HCT116 (cell line): Measurements from ENCODE around the gene PPP1R37. TPM values are rescaled to one million over a fixed set of nuclear protein-coding genes. Genes with fewer than 3 reads are reported as not detected.

Experiments used
- ATAC-seq: fragments of 200-7000 bp; cut with Tn5 transposase; 2 replicates; pipeline ENCODE4 v1.9.1; 2020; ENCODE audit warnings: mild to moderate bottlenecking, moderate library complexity
- BruUV-seq: library from RNA; stranded (reverse); fragments of 400-500 nt; replicated peaks from 2 replicates; lab custom pipeline; 2021; lab: Mats Ljungman, UMichigan
- CTCF ChIA-PET: fragments of 300-600 bp; sonication (Branson Sonifier 250); formaldehyde crosslinking; loops from one replicate; lab custom pipeline; 2021; ENCODE audit warnings: antibody characterized with exemption; lab: Charles Lee
- POLR2A ChIA-PET: fragments of 300-600, 350-600 bp; sonication (Branson Sonifier 250); formaldehyde crosslinking; loops from one replicate; lab custom pipeline; 2021; ENCODE audit warnings: antibody characterized with exemption; lab: Charles Lee
- RAD21 ChIA-PET, 2 experiments: fragments of 300-600 bp; sonication (Branson Sonifier 250); formaldehyde crosslinking; loops; one replicate each; lab custom pipeline; 2023; ENCODE audit warnings: low total read pairs in 2 of 2; ENCODE audit not compliant: uncharacterized antibody in 2 of 2, unreplicated experiment in 2 of 2, low non-redundant PET in 1 of 2; lab: Charles Lee
- DNase-seq: peaks from one replicate; pipeline ENCODE4 v3.0.0-alpha.2; 2010; ENCODE audit warnings: low read depth, low spot score
- H2AFZ ChIP-seq: fragments of 200-600 bp; shearing (Covaris generic), sonication (generic); 2 replicates; pipeline ENCODE4 v1.6.1; 2017; ENCODE audit warnings: low read depth, mixed run types, mixed read lengths, antibody characterized with exemption, low read length; ENCODE audit not compliant: poor library complexity, severe bottlenecking
- H3K27ac ChIP-seq: 2 replicates; pipeline ENCODE4 v1.5.1; 2012; ENCODE audit warnings: low read depth, low read length
- H3K27me3 ChIP-seq: fragments of 200-600 bp; sonication (generic); 2 replicates; pipeline ENCODE4 v1.6.1; 2016; ENCODE audit warnings: mixed run types, low read length, mixed read lengths; ENCODE audit not compliant: insufficient read depth
- H3K36me3 ChIP-seq, 2 experiments: fragments of 200-500 bp in 1 of 2; fragments of 200-600 bp in 1 of 2; sonication (Bioruptor generic) in 1 of 2; sonication (generic) in 1 of 2; 2 replicates each; pipeline versions ENCODE4 v1.5.1 to v1.6.1; 2014 to 2016; ENCODE audit warnings: low read length in 2 of 2, inconsistent platforms in 1 of 2, mixed read lengths in 1 of 2, mixed run types in 1 of 2; ENCODE audit not compliant: insufficient read depth in 2 of 2, control insufficient read depth in 1 of 2
- H3K4me1 ChIP-seq, 2 experiments: fragments of 200-600 bp in 1 of 2; sonication (generic) in 1 of 2; 2 replicates each; pipeline versions ENCODE4 v1.5.1 to v1.6.1; 2012 to 2017; ENCODE audit warnings: low read length in 2 of 2, inconsistent platforms in 1 of 2, mild to moderate bottlenecking in 1 of 2, mixed read lengths in 1 of 2, mixed run types in 1 of 2, moderate library complexity in 1 of 2; ENCODE audit not compliant: insufficient read depth in 2 of 2, control insufficient read depth in 1 of 2
- H3K4me2 ChIP-seq: fragments of 200-600 bp; sonication (generic); 2 replicates; pipeline ENCODE4 v1.6.1; 2017; ENCODE audit warnings: mixed run types, low read length, mixed read lengths
- H3K4me3 ChIP-seq, 2 experiments: fragments of 200-600 bp in 1 of 2; sonication (generic) in 1 of 2; replicated peaks in 1 of 2; 2 replicates each; pipeline ENCODE4 v1.5.1; 2011 to 2016; ENCODE audit warnings: low read length in 2 of 2, control low read depth in 1 of 2, low read depth in 1 of 2, mild to moderate bottlenecking in 1 of 2, mixed read lengths in 1 of 2, mixed run types in 1 of 2
- H3K79me2 ChIP-seq: fragments of 200-600 bp; sonication (generic); 2 replicates; pipeline ENCODE4 v1.6.1; 2017; ENCODE audit warnings: mild to moderate bottlenecking, mixed run types, low read length, moderate library complexity, mixed read lengths; ENCODE audit not compliant: insufficient read depth
- H3K9ac ChIP-seq: fragments of 200-600 bp; sonication (generic); 2 replicates; pipeline ENCODE4 v1.6.1; 2016; ENCODE audit warnings: low read length, mixed read lengths
- H3K9me2 ChIP-seq: fragments of 200-600 bp; sonication (generic), shearing (Covaris generic); 2 replicates; pipeline ENCODE4 v1.6.1; 2017; ENCODE audit warnings: mixed run types, mild to moderate bottlenecking, moderate library complexity; ENCODE audit not compliant: insufficient read depth
- H3K9me3 ChIP-seq, 2 experiments: fragments of 200-500 bp in 1 of 2; fragments of 200-600 bp in 1 of 2; sonication (Bioruptor generic) in 1 of 2; sonication (generic) in 1 of 2; 2 replicates each; pipeline ENCODE4 v1.6.1; 2014 to 2017; ENCODE audit warnings: low read length in 2 of 2, mixed read lengths in 2 of 2, inconsistent platforms in 1 of 2, low read depth in 1 of 2, mild to moderate bottlenecking in 1 of 2, mixed run types in 1 of 2, moderate library complexity in 1 of 2; ENCODE audit not compliant: control insufficient read depth in 1 of 2, insufficient read depth in 1 of 2
- H4K20me1 ChIP-seq: fragments of 200-600 bp; sonication (generic), shearing (Covaris generic); 2 replicates; pipeline ENCODE4 v1.6.1; 2017; ENCODE audit warnings: mixed run types, mild to moderate bottlenecking, moderate library complexity; ENCODE audit not compliant: insufficient read depth
- CBX3 ChIP-seq: IDR thresholded peaks from 2 replicates; pipeline ENCODE4 v1.6.1; 2012; ENCODE audit warnings: low read depth
- CEBPB ChIP-seq: IDR thresholded peaks from 2 replicates; pipeline ENCODE4 v1.6.1; 2012; ENCODE audit warnings: low read depth
- EGR1 ChIP-seq: IDR thresholded peaks from 2 replicates; pipeline ENCODE4 v1.6.1; 2012; ENCODE audit warnings: low read depth
- ELF1 ChIP-seq: IDR thresholded peaks from 2 replicates; pipeline ENCODE4 v1.6.1; 2012; ENCODE audit warnings: low read depth, borderline replicate concordance
- EZH2 ChIP-seq: fragments of 200-600 bp; sonication (generic); IDR thresholded peaks from 2 replicates; pipeline ENCODE4 v1.6.1; 2017; ENCODE audit warnings: antibody characterized with exemption, mixed run types
- EZH2phosphoT487 ChIP-seq: fragments of 200-600 bp; IDR thresholded peaks from 2 replicates; pipeline ENCODE4 v1.6.1; 2018; ENCODE audit warnings: antibody characterized with exemption, borderline replicate concordance
- FOSL1 ChIP-seq: IDR thresholded peaks from 2 replicates; pipeline ENCODE4 v1.6.1; 2012; ENCODE audit warnings: low read depth
- JUND ChIP-seq: IDR thresholded peaks from 2 replicates; pipeline ENCODE4 v1.6.1; 2012
- MAX ChIP-seq: IDR thresholded peaks from 2 replicates; pipeline ENCODE4 v1.6.1; 2012
- POLR2AphosphoS5 ChIP-seq: IDR thresholded peaks from 2 replicates; pipeline ENCODE4 v1.6.1; 2011; ENCODE audit warnings: mild to moderate bottlenecking, low read depth, low read length, moderate library complexity
- RAD21 ChIP-seq: IDR thresholded peaks from 2 replicates; pipeline ENCODE4 v1.6.1; 2012; ENCODE audit warnings: low read depth, mild to moderate bottlenecking
- SIN3A ChIP-seq: IDR thresholded peaks from 2 replicates; pipeline ENCODE4 v1.6.1; 2012; ENCODE audit warnings: low read depth
- SP1 ChIP-seq: IDR thresholded peaks from 2 replicates; pipeline ENCODE4 v1.6.1; 2012; ENCODE audit warnings: low read depth
- SRF ChIP-seq: IDR thresholded peaks from 2 replicates; pipeline ENCODE4 v1.6.1; 2012; ENCODE audit warnings: low read depth
- TCF7L2 ChIP-seq: IDR thresholded peaks from 2 replicates; pipeline ENCODE4 v1.7.0; 2011; ENCODE audit warnings: borderline replicate concordance, inconsistent platforms; ENCODE audit not compliant: insufficient read depth, insufficient read length; ENCODE audit errors: extremely low read depth
- YY1 ChIP-seq: IDR thresholded peaks from 2 replicates; pipeline ENCODE4 v1.6.1; 2011; ENCODE audit warnings: low read length, low read depth, moderate library complexity, mild to moderate bottlenecking; ENCODE audit not compliant: insufficient replicate concordance; ENCODE audit errors: extremely low read depth
- ZFX ChIP-seq: fragments of 450-650 bp; IDR thresholded peaks from 2 replicates; pipeline ENCODE4 v1.6.1; 2017
- ZNF274 ChIP-seq: fragments of 200-500 bp; sonication (Bioruptor generic); IDR thresholded peaks from 2 replicates; pipeline ENCODE4 v1.6.1; 2014; ENCODE audit warnings: mild to moderate bottlenecking, low read depth, low read length, inconsistent platforms
- intact Hi-C: fragments of 100-400 bp; cut with micrococcal nuclease; formaldehyde crosslinking; loops from 2 replicates; pipeline ENCODE4 v1.10.0; 2022
- total RNA-seq: library from RNA; stranded (reverse); gene quantifications from one replicate; pipeline ENCODE4 v1.2.1, GENCODE V29; 2021; ENCODE audit not compliant: unreplicated experiment
- TF ChIP-seq, protein P1 (sequence below): IDR thresholded peaks from 2 replicates; pipeline ENCODE4 v1.6.1; 2012
- TF ChIP-seq, protein P2 (sequence below), 3 experiments: fragments of 200-600 bp in 1 of 3; sonication (generic) in 1 of 3; IDR thresholded peaks in 2 of 3; conservative IDR thresholded peaks in 1 of 3; 2 replicates each; pipeline ENCODE4 v1.5.1; 2012 to 2017; ENCODE audit warnings: low read depth in 2 of 3, low read length in 2 of 3, antibody characterized with exemption in 1 of 3, borderline replicate concordance in 1 of 3, control low read depth in 1 of 3, mild to moderate bottlenecking in 1 of 3, mixed read lengths in 1 of 3, mixed run types in 1 of 3, moderate library complexity in 1 of 3; ENCODE audit not compliant: insufficient read depth in 1 of 3

The PPP1R37 gene
- total RNA-seq, 1 experiment from 2014 or later, result 32.7 TPM

DNA sequence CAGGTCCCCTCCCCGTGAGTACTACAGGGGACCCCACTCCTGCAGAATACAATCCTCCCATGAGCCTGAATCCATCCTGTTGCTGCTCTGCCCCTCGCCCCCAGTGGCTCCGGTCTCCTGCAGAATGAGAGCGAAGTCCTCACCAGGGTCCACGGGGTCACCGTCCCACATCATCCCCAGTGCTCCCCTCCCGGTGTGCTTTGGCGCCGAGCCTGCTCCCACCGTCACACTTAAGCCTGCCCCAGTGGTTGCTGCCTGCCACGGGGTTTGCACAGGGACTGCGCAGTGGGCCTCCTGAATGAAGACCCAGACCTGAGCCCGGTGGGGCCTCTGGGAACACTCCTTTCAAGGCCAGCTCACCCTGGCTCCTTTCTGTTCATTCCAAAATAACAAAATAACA is 37.3 kb downstream of the PPP1R37 start:
- H2AFZ ChIP-seq, result no peak overlapping the region
- RAD21 ChIA-PET, result no interaction called here
- peaks cover 12 to 23% of the 10 kb centered on the region in 2 experiments; a peak in 3 of 4 replicates for H3K4me1 ChIP-seq
- CTCF ChIA-PET, result interaction anchor here (1.5 kb wide), 1 partner anchor 14 kb away, joined by 4 read pairs; no protein-coding TSS in a partner anchor
- no peak overlapping the region for H3K9ac ChIP-seq
- POLR2A ChIA-PET, result no interaction called here
- H3K27me3 ChIP-seq, result no peaks in the 10 kb centered on the region
- intact Hi-C loops, result no loop called here
- no TSS peak for BruUV-seq
- DNase-seq (no peak), ATAC-seq (no peak)
- no peaks in the 10 kb centered on the region for H3K9me2 ChIP-seq
- H4K20me1 ChIP-seq, result no peaks in the 10 kb centered on the region
- H3K79me2 ChIP-seq, result peaks cover 57% of the 10 kb centered on the region
- peak overlapping the region; percentile 40; the same call in 1 of the 2 replicates for H3K4me2 ChIP-seq
- TF ChIP-seq, protein P1, sequence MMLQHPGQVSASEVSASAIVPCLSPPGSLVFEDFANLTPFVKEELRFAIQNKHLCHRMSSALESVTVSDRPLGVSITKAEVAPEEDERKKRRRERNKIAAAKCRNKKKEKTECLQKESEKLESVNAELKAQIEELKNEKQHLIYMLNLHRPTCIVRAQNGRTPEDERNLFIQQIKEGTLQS, result no peak
- TF ChIP-seq FOSL1 (no peak), ELF1 (no peak), MAX (no peak), CEBPB (no peak), JUND (no peak), POLR2AphosphoS5 (no peak), ZNF274 (no peak), SIN3A (no peak), CBX3 (no peak), ZFX (no peak), SP1 (no peak), EGR1 (no peak), YY1 (no peak), EZH2 (no peak), RAD21 (no peak), TCF7L2 (no peak), EZH2phosphoT487 (no peak), SRF (no peak)
- TF ChIP-seq, protein P2, sequence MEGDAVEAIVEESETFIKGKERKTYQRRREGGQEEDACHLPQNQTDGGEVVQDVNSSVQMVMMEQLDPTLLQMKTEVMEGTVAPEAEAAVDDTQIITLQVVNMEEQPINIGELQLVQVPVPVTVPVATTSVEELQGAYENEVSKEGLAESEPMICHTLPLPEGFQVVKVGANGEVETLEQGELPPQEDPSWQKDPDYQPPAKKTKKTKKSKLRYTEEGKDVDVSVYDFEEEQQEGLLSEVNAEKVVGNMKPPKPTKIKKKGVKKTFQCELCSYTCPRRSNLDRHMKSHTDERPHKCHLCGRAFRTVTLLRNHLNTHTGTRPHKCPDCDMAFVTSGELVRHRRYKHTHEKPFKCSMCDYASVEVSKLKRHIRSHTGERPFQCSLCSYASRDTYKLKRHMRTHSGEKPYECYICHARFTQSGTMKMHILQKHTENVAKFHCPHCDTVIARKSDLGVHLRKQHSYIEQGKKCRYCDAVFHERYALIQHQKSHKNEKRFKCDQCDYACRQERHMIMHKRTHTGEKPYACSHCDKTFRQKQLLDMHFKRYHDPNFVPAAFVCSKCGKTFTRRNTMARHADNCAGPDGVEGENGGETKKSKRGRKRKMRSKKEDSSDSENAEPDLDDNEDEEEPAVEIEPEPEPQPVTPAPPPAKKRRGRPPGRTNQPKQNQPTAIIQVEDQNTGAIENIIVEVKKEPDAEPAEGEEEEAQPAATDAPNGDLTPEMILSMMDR (IDR thresholded peaks at IDR 0.05 in 2 of 3, conservative IDR thresholded peaks at IDR 0.05 in 1 of 3; ENCODE audit: borderline replicate concordance in 1 of 3, insufficient read depth in 1 of 3, low read depth in 2 of 3, low read length in 2 of 3), result no peak
- TF ChIP-seq, all 23 proteins: peak for 0
- H3K27ac ChIP-seq, result no peak overlapping the region
- H3K36me3 ChIP-seq, result no peaks in the 10 kb centered on the region
- no peak overlapping the region for H3K4me3 ChIP-seq
- H3K9me3 ChIP-seq, result no peaks in the 10 kb centered on the region
